Fibroblast of lung (primary cell): ENCODE measurements around the gene NRIP1.

Experiments
- CTCF ChIP-seq, 2 donors: IDR thresholded peaks in 1 of 2; conservative IDR thresholded peaks in 1 of 2; 1 replicate in 1 of 2; 2 replicates in 1 of 2; pipeline ENCODE4 v1.5.1; 2011 to 2012; ENCODE audit warnings: low read length in 2 of 2, control low read depth in 1 of 2, inconsistent platforms in 1 of 2, low read depth in 1 of 2, mild to moderate bottlenecking in 1 of 2
- EZH2 ChIP-seq: IDR thresholded peaks from 2 replicates; pipeline ENCODE4 v1.5.1; 2012; ENCODE audit warnings: low read length, control low read depth, mild to moderate bottlenecking; ENCODE audit errors: missing control alignments

GRCh38 chr21:15010645-15011044 lies 54.2 kb downstream of the NRIP1 start:
- no peak for TF ChIP-seq CTCF (conservative IDR thresholded peaks at IDR 0.05 in 1 of 2, IDR thresholded peaks at IDR 0.05 in 1 of 2; ENCODE audit: low read depth in 1 of 2, low read length in 2 of 2)
- no peak for TF ChIP-seq EZH2
